ENCODE measurements around the gene PRR16.

The PRR16 gene

DNA sequence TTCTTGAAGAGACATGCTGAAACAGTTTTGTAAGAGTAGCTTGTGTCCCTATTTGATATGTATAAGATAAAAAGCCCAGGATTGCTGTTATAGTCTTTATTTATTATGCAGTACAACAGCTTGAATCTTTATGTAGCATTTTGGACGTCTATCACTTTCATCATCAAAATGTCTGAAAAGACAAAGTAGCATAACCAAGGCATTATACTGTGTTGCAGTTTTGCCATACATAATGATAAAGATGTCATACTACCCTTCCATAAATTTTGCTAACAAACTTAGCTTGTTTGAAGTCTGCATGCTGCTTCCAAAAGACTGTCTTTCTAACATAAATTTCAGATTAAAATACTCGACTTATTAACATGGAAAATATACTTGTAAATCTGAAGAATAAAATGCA is 127.8 kb downstream of the PRR16 start:
- DNase-seq = no peak

DNA sequence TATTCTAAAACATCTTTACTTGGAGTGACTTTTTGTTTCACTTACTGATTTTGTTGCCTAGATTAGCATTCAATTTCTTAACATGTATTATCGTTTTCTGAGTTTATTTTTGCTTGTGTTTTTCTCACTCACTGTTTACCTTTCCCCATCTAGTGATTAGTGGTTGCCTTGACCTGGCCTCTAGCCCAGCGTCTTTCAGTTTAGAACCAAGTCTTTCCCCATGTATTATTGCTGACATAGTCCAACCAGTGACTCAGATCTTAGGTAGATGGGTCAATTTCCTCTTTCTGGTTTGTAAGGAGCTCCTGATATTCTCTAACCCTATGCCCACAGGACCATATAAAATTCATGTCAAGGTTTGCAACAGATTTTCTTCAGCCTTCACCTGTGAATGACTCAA is 135.5 kb downstream of the PRR16 start:
- DNase-seq = peak; percentile 4

DNA sequence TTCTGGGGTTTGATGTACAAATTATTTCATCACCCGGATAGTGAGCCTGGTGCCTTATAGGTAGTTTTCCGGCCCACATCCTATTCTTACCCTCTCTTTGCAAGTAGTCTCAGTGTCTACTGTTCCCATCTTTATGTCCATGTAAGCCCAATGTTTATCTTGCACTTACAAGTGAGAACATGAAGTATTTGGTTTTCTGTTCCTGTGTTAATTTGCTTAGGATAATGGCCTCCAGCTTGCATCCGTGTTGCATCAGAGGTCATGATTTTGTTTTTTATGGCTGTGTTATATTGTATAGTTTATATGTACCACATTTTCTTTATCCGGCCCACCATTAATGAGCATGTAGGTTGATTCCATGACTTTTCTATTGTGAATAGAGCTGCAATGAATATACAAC is 136.5 kb downstream of the PRR16 start:
- no peak for DNase-seq

DNA sequence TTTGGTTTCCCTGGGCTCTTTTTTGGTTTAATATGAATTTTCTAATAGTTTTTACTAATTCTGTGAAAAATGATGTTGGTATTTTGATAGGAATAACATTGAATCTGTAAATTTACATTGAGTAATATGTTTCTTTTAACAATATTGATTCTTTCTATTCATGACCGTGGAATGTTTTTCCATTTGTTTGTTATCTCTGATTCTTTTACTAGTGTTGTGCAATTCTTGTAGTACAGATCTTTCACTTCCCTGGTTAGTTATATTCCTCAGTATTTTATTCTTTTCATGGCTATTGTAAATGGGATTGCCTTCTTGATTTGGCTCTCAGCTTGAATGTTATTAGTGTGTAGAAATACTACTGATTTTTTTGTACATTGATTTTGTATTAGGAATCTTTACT is 137.9 kb downstream of the PRR16 start:
- no peak for DNase-seq

DNA sequence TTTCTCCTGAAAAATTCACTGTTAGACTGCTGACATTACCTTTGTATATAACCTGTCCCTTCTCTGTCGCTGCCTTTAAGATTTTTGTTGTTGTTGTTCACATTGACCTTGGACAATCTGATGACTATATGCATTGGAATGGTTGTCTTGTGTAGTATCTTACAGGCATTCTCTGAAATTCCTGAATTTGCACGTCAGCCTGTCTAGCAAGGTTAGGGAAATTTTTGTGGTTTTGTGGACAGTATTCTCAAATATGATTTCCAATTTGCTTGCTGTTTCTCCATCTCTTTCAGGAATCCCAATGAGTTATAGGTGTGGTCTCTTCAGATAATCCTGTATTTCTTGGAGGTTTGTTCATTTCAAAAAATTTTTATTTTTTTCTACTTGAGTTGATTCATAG is 140.8 kb downstream of the PRR16 start:
- no peak for DNase-seq

DNA sequence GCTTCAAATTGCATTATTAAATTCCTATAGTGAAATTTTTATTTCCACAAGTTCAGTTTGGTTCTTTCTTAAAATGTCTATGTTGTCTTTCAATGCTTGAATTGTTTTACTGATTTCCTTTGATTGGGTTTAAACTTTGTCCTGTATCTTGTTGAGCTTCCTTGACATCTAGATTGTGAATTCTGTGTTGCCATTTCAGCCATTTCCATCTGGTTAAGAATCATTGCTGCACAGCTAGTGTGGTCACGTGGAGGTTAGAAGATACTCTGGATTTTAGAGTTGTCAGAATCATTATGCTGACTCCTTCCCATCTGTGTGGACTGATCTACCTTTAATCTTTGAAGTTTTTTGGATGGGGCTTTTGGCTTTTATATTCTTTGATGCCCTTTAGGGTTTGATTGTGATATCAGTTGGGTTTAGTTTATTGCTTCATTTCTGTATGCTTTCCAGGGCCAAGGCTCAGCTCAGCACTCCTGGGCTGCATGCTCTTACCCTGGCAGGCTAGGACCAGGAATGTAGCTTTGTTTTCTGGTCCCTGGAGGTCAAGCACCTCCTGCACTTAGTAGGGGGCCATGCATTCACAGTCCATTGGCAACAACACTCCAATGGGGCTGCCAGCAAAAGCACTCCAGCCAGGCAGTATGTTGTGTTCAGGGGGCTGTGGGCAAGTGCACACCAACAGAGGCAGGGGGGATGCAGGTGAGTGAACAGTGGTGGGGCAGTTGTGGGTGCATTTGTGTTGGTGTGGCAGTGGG is 141.4 kb downstream of the PRR16 start:
- no peak for DNase-seq

DNA sequence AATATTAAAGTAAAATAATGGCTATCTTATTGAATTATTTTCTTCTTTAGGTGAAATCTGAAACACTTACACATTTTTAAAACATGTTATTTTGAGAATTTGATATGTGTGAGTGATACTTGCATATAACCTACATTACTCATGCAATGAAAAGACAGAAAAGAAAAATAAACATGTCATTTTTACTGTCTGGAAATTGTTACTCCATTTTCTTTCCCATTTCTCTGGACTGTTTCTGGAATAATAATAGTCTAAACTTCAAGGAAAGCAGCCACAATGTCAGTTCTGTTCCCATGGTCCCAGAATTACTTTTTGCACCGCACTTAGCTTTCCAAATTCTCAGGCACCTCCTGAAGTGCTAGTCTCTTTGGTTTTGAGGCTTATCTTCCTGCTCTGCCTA is 145.5 kb downstream of the PRR16 start:
- no peak for DNase-seq

DNA sequence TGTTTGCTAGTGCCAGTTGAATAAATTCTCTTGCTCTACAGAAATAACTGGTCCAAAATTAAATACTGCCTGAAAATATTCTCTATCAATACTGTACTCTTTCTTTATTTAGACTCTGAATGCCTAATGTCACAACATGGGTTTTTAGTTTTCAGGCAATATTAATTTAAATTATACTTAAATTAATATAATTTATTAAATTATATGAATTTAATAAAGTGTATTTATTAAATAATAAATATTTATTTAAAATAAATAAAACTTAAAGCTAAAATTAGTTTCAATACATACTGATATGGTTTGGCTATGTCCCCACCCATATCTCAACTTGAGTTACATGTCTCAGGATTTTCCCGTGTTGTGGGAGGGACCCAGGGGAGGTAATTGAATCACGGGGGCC is 146.0 kb downstream of the PRR16 start:
- no peak for DNase-seq

DNA sequence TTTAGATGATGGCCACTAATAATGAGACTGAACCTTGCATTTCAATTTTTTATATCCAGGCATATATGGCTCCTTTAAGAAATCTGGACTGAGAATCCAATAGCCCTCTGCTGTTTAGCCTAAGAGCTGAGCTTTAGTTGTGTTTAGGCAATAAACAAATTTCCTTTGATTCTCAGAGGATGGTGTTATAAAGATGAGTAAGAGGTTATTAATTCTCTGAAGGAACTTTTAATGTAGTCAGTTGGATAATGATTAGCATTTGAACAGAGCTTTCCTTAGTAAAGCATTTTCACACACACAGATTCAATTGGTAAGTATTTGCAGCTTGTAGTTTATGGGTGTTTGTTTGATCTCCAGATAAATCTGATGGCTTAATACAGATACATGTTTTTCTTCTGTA is 149.6 kb downstream of the PRR16 start:
- no peak for DNase-seq

DNA sequence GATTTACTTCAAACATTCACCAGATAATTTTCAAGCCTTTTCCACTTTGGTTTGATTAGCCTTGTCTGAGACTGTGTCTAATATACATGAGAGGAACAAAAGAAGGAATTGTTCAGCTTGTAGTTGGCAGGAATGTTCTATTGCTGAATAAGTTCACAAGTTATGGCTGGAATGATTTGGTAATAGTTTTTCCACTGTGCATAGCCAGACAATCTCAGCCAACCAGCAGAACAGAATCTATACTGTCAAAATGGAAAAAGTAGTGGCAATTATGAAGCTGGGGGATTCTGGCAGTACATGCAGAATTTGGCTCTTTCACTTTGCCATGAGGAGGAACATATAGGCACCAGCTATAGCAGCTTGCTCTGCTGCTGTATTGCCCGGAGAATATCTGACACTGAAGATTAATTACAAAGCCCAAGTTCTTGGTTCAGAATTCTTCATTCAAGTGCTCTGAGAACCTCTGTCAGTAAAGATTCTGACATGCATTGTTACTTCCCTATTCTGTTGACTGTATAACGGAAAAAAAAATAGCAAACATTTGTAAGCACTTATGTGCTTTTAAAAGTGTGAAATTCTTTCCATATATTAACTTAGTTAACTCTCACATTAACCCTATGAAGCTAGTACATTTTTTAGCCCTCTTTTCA is 150.6 kb downstream of the PRR16 start:
- peak; percentile 16 for DNase-seq

DNA sequence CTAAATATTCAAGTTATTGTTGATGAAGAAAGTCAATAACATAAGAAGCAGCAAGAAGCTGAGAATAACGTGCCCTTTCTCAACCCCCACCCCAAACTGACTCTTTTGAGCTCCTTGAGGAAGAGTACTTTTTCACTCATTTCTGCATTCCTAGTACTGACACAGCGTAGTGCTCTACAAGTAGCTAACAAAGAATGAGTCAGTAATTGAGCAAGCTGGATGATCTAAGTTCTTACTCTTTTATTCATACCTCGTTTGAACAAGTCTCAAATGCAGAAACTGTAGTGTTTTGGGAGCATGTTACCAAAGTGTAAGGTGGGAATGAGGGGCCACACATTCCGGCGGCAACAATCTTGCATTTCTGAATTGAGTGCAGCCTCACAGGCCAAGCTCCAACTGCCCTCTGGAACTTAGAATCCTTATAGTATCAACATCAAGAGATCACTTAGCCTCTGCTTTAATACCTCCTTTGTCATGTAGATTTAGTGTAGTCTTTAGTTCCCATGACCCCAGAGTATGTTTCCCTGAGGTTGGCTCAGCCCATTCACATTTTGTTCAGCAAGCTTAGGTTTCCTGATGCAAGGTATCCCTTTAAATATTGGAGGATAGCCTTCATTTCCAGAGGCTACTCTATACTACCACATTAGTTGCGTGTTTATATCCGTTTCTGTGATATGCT is 152.0 kb downstream of the PRR16 start:
- DNase-seq = no peak

DNA sequence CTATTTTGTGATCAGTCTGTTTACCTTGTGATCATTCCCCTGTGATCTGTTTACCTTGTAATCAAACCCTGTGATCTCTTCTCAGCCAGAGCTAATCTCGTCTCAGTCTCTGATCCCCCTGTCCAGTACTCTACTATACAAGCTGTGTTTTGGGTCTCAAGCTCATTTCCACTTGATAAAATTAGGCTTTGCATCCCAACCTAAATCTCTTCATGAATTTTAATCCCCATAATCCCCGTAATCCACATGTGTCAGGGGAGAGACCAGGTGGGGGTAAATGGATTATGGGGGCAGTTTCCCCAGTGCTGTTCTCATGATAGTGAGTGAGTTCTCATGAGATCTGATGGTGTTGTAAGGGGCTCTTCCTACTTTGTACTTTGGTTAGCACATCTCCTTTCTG is 157.2 kb downstream of the PRR16 start:
- DNase-seq = no peak

DNA sequence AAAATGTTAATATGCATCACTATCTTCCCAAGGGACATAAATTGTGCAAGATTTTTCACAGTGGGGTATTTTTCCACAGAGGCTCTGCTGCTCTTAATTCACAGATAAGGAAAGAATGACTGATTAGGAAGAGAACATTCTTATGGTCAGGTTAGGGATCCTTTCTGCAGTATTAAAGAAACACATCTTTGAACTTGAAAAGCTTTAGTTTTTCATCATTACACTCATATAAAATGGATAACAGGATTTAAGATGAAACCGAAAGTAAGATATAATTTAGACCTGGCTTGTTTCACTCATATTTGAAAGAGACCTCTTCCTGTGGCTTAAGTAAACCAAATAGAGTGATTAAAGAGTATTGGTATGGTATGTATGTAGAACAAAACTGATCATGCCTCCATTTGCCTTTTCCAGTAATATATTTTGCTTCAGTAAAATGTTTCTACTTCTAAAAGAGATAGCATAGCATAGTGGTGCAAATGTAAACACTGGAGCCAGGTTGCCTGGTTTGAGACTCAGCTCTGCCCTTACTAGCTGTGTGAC is 160.0 kb downstream of the PRR16 start:
- peak; percentile 3 for DNase-seq

DNA sequence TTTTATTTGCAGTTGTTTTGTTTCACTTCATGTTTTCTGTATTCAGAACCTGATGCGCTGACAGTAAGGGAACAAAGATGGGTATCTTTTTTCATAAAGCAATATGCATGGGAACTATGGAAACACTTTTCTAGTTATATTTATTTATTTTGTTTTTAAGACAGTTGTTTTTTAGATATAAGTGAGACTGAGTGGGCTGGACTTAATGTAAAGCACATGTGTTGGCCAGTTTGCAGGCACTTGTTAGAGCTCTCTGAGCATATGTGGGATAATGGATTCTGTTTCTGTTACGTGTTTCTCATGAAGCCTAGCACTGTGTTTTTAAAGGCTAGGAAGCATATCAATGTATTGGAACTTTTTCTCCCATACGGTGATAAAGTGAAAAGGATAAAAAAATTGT is 164.1 kb downstream of the PRR16 start:
- no peak for DNase-seq

DNA sequence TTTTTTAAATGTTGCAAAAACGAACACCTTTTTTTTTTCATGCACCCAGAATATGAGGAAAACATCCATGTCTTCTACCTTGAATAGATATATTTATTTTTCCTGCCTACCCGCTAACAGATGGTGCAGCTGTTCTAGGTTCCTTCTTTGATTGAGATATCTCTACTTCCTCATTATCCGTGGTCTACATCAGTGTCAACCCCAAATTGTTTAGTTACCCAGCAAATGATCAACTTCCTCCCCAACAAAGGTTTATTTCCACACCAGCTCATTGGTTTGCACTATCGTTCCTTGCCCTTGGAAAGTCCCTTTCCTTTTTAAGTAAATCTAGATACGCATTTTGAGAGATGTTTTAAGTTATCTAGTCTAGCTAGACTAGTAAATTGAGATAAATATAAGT is 166.4 kb downstream of the PRR16 start:
- no peak for DNase-seq

DNA sequence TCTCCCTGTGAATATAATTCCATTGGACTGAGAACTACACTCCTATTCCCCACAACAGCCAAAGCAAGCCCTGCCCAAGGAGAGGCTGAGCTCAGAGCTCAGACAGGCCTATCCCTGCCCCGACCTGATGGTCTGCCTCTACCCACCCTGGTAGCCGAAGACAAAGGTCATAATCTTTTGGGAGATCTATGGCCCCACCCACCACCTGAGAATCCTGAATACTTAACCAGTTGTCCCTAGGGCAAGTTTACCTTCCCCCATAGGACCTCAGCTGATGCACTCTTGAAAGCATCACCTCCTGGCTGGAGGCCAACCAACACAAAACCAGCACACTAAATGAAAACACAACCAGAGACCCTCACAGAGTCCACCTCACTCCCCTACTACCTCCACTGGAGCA is 167.5 kb downstream of the PRR16 start:
- DNase-seq = no peak

DNA sequence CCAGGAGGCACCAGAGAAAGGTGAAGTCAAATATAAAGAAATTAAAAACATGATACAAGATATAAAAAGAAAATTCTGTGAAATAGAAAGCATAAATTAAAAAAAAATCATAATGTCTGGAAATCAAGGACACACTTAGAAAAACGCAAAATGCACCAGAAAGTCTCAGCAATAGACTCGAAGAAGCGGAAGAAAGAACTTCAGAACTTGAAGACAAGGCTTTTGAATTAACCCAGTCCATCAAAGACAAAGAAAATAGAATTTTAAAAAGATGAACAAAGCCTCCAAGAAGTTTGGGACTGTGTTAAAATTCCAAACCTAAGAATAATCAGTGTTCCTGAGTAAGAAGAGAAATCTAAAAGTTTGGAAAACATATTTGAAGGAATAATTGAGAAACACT is 168.3 kb downstream of the PRR16 start:
- no peak for DNase-seq

DNA sequence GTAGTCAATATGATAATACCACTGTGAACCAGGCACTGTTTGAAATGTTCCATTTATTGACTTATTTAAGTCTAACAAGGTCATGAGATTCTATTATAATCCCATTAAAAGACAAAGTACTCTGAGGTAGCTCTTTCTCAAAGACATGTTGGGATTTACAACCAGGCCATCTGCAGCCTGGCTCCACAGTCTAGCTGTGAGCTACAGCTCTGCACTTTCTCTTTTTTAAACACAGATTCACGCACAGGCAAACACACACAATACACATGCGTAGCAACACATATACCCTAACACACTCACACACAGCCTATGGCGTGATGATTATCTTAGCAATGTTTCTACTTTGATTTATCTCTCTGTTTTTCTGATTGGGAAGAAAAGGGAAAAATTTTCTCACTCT is 174.3 kb downstream of the PRR16 start:
- no peak for DNase-seq

DNA sequence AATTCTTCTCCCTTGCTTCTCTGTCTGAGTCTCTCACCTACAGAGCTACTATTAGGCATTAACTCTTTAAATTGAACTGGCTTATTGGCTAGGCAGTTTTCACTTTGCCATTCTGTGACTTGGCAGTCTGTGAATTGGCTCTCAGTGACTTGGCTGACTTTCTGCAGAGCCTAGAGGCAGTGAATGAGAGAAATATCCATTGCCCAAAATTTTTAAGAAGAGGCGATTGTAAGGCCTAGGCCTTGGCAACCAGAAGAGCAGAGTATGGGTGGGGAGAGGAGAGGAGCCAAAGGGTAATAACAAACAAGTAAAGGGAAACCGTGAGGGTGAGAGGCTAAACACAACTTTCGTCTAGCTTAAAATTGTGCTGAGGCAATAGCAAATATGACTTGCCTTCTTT is 176.7 kb downstream of the PRR16 start:
- no peak for DNase-seq

DNA sequence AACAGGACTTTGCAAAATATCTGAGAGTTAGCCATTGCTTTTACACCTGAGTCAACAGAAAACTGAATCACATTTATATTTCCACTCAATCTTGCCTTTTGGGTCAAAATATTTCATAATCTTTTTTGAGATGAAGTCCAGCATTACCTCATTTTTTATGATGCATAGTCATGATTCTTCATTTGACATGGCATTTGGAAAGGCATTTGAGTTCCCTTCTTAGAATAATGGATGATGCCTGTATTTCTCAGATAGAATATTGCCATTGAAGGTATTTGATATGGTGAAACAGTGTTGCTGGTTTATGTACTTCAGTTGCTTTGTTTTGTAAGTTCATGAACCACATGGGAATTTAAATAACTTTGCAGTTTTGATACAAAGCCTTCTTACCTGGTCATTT is 180.4 kb downstream of the PRR16 start:
- DNase-seq = no peak

DNA sequence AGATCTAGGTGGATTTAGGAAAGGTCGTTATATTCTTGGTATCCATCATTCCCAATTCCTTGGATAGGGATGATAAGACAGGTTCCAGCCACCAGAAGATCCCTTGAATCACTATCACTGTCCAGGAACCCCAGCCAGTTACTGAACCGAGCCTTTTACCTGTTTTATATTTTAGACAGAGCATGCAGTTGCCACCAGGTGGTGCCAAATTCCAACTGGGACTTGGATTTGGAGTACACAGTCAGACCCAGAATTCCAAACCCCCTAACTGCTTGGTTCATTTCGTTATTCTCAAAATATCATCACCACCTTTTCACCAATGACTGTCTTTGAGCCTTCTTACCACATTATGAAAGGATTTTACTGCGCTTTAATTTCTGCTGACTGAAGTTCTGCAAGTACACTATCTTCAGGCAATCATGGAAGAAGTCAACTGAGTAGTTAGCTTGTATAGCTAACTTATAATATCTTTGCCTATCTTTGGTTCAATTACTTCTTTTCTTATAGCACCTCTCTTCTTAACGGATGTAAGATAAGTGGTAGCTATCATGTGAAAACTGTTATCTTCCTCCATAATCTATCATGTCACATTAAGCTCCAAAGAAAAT is 191.8 kb downstream of the PRR16 start:
- peak; percentile 14 for DNase-seq

DNA sequence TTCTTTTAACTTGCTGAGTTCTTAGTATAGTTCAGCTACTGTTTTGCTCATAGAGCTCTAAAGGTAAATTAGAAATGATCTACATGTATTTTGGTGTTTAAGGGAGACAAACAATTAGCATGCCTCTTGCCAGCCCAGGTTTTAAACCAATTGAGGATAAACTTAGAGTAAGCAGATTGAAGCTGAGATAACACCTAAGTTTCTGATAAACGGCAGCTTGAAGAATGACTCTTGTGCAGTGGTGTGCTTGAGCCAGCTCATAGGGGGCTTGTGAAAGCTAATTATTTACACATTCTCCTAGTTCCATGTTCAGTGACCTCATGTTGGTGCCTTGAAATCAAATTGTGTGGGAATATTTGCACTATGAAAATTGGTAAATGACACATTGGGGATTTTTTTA is 193.0 kb downstream of the PRR16 start:
- DNase-seq = no peak

DNA sequence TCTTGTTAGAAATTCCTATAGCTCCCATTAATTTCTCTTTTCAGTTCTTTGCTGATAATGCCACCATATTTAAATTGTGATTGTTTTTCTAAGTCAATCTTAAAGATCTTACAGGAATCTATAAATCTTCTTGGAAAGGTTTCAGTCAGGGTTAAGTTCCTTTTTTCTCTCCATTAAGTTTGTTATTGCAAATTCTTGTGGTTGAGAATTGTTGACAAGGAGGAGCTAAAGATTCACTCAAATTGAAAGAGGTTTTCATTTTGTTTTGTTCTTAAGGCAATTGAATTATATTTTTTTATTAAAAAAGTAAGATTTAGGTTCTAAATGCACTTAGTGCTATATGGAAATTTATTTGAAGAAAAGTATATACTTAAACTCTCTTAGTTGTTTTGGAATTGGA is 213.4 kb downstream of the PRR16 start:
- no peak for DNase-seq

DNA sequence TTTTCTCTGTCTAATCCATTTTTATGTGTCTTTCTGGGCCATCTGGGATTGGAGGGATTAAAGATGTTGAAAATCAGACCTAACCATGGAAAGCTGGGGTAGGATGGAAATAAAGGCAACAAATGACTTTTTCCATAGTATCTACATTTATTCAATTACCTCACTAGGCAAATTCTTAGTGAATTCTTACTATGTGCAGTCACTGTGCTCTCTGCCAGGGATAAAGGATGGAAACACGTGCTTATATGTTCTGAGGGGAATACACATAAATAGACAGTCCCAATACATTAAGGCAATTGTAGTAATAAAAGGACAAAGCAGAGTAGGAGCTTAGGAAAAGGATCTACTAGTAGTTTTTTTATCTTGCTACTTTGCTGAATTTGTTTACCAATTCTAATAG is 214.2 kb downstream of the PRR16 start:
- no peak for DNase-seq
